Measurements from ENCODE around the gene MORN2. TPM values are rescaled to one million over a fixed set of nuclear protein-coding genes. Genes with fewer than 3 reads are reported as not detected.
A peak's percentile ranks its signal among the peaks of the same experiment; 100 is the strongest.

The MORN2 gene
- 30.6 and 34.7 TPM in 2 replicates for total RNA-seq (2014; rRNA removed; shearing (Covaris generic))

- peak; percentile 85 for DNase-seq (ENCODE audit: low read depth)
Measured at GRCh38 chr2:38875576-38876367, at the start of gene MORN2, which contains the start of gene DHX57. MORN2 (plus strand) TSS chr2:38875976. DHX57 (minus strand) TSS chr2:38875934; CDS start chr2:38868405, 7,529 bp downstream.

GRCh38 chr2:38827539-38828145 is 48.1 kb upstream of the MORN2 start:
- DNase-seq (ENCODE audit: low read depth), result peak; percentile 76

- DNase-seq (ENCODE audit: low read depth), result no peak
Measured at GRCh38 chr2:38828460-38828859, 47.3 kb upstream of the MORN2 start.

- DNase-seq (ENCODE audit: low read depth), result peak; percentile 18
Measured at GRCh38 chr2:38829971-38830370, 45.8 kb upstream of the MORN2 start.

- peak; percentile 51 for DNase-seq (ENCODE audit: low read depth)
Measured at GRCh38 chr2:38830526-38831159, 45.1 kb upstream of the MORN2 start.

- peak; percentile 42 for DNase-seq (ENCODE audit: low read depth)
Measured at GRCh38 chr2:38835015-38835601, 40.7 kb upstream of the MORN2 start.

GRCh38 chr2:38835990-38836389 is 39.8 kb upstream of the MORN2 start:
- DNase-seq (ENCODE audit: low read depth), result no peak

GRCh38 chr2:38836791-38837190 is 39.0 kb upstream of the MORN2 start:
- no peak for DNase-seq (ENCODE audit: low read depth)

- DNase-seq (ENCODE audit: low read depth), result no peak
Measured at GRCh38 chr2:38850045-38850444, 25.7 kb upstream of the MORN2 start.

GRCh38 chr2:38856165-38856564 is 19.6 kb upstream of the MORN2 start:
- DNase-seq (ENCODE audit: low read depth), result peak; percentile 11

GRCh38 chr2:38862476-38862875 is 13.3 kb upstream of the MORN2 start:
- DNase-seq (ENCODE audit: low read depth), result no peak

GRCh38 chr2:38863061-38863695 is 12.6 kb upstream of the MORN2 start:
- no peak for DNase-seq (ENCODE audit: low read depth)

- DNase-seq (ENCODE audit: low read depth), result no peak
Measured at GRCh38 chr2:38866773-38867443, 8.9 kb upstream of the MORN2 start.

GRCh38 chr2:38871432-38871831 is 4.3 kb upstream of the MORN2 start:
- no peak for DNase-seq (ENCODE audit: low read depth)

GRCh38 chr2:38873763-38874162 is 2.0 kb upstream of the MORN2 start:
- DNase-seq (ENCODE audit: low read depth), result no peak

- no peak for DNase-seq (ENCODE audit: low read depth)
Measured at GRCh38 chr2:38875227-38875575, 575 bp upstream of the MORN2 start.

GRCh38 chr2:38876407-38876806 is 631 bp downstream of the MORN2 start:
- DNase-seq (ENCODE audit: low read depth), result no peak

GRCh38 chr2:38886063-38886462 is 10.3 kb downstream of the MORN2 start:
- DNase-seq (ENCODE audit: low read depth), result no peak

GRCh38 chr2:38887347-38887746 is 11.6 kb downstream of the MORN2 start:
- DNase-seq (ENCODE audit: low read depth), result no peak

GRCh38 chr2:38887902-38888554 is 12.3 kb downstream of the MORN2 start:
- no peak for DNase-seq (ENCODE audit: low read depth)

- no peak for DNase-seq (ENCODE audit: low read depth)
Measured at GRCh38 chr2:38889045-38889444, 13.3 kb downstream of the MORN2 start.

Data from M059J (cell line).